ENCODE results near the gene ANXA2R. TPM values are rescaled to one million over a fixed set of nuclear protein-coding genes. Genes with fewer than 3 reads are reported as not detected.

Gene ANXA2R
- total and polyA plus RNA-seq, 9 of the 15 experiments (the other 6 are each of a cell fraction or from before 2014, with no cell fraction given), result 2.1 to 4.8 (median 3.4) TPM

GRCh38 chr5:42994555-42995359, 45.4 kb downstream of the ANXA2R start (continued):
- TF ChIP-seq MNT (conservative IDR thresholded peaks at IDR 0.05), result peak; percentile 31 to 51; a peak in 2 of 4 replicates
- TF ChIP-seq AFF1 (IDR thresholded peaks at IDR 0.05; ENCODE audit: low read depth in 1 of 2, partially characterized antibody in 2 of 2), result peak in 1 of 2 experiments; percentile 26
- no peak for TF ChIP-seq HDAC8 (tag; IDR thresholded peaks at IDR 0.05)
- TF ChIP-seq STAT6 (CRISPR knock-in tag; IDR thresholded peaks at IDR 0.05), result 0 out of 2 replicates have a peak, but pooled peaks have one; percentile 39
- TF ChIP-seq ZNF511 (CRISPR knock-in tag; IDR thresholded peaks at IDR 0.05), result 0 out of 2 replicates have a peak, but pooled peaks have one; percentile 28
- TF ChIP-seq ZNF551 (CRISPR knock-in tag; IDR thresholded peaks at IDR 0.05), result no peak
- TF ChIP-seq YY1 (IDR thresholded peaks at IDR 0.05; ENCODE audit: borderline replicate concordance in 1 of 3, control insufficient read depth in 1 of 3, extremely low read depth in 1 of 3, insufficient read depth in 3 of 3, insufficient read length in 1 of 3, insufficient replicate concordance in 2 of 3, low read depth in 1 of 3, low read length in 2 of 3), result peak in 2 of 3 experiments; percentile 81 to 92
- no peak for TF ChIP-seq SP2 (IDR thresholded peaks at IDR 0.05; ENCODE audit: extremely low read depth, low read depth, low read length, poor library complexity, severe bottlenecking)
- peak; percentile 79; the same call in 1 of the 2 replicates for TF ChIP-seq AFF4 (CRISPR knock-in tag; IDR thresholded peaks at IDR 0.05)

All from K562 (cell line).